Muscle layer of colon (tissue), 2 donors: ENCODE results near the gene KAT7.
A peak's percentile ranks its signal among the peaks of the same experiment; 100 is the strongest.

ENCODE experiments used
- H3K27ac ChIP-seq: one replicate; pipeline ENCODE4 v1.7.0; 2013; ENCODE audit warnings: low read depth, mild to moderate bottlenecking, low read length, moderate library complexity
- H3K27me3 ChIP-seq, 2 donors: one replicate each; pipeline ENCODE4 v1.7.0; 2013; ENCODE audit warnings: low read length in 2 of 2, mild to moderate bottlenecking in 2 of 2; ENCODE audit not compliant: insufficient read depth in 2 of 2, control insufficient read depth in 1 of 2
- H3K36me3 ChIP-seq: one replicate; pipeline ENCODE4 v1.7.0; 2013; ENCODE audit warnings: mild to moderate bottlenecking, low read length; ENCODE audit not compliant: insufficient read depth
- H3K4me1 ChIP-seq: one replicate; pipeline ENCODE4 v1.7.0; 2013; ENCODE audit warnings: mild to moderate bottlenecking, low read length; ENCODE audit not compliant: insufficient read depth
- H3K4me3 ChIP-seq, 2 donors: one replicate each; pipeline ENCODE4 v1.7.0; 2013; ENCODE audit warnings: low read length in 2 of 2, low read depth in 1 of 2, mild to moderate bottlenecking in 1 of 2, moderate library complexity in 1 of 2
- H3K9ac ChIP-seq: one replicate; pipeline ENCODE4 v1.7.0; 2013; ENCODE audit warnings: low read length
- H3K9me3 ChIP-seq: one replicate; pipeline ENCODE4 v1.7.0; 2013; ENCODE audit warnings: mild to moderate bottlenecking, low read length
- donor health status: abdominal sarcoma.
- donor health status: Adenocarcinoma of cecum.

KAT7 gene

DNA sequence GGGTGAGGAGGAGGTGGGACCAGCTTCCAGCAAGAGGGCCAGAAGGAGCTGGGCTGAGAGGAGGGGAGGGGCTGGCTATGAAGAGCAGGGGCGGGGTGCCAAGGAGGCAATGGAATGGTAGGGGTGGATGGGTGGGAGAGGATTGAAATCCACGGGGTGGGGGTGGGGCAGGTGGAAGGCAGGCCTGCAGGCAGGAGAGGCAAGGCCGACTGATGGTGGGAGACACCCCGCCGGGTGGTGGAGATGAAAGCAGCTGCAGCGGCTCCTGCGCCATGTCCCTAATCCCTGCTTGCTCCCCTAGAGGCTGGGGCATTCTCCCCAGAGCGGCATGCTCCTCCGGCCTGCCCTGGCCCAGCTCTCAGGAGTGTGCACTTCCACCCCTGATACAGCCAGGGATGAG is 87.2 kb downstream of the KAT7 start:
- H3K4me3 ChIP-seq: no peak overlapping the region
- no peak overlapping the region for H3K27ac ChIP-seq
- H3K36me3 ChIP-seq: no peaks in the 10 kb centered on the region
- no peak overlapping the region for H3K9ac ChIP-seq
- peaks cover 5% of the 10 kb centered on the region for H3K4me1 ChIP-seq
- no peaks in the 10 kb centered on the region for H3K9me3 ChIP-seq
- peaks cover 12 to 14% of the 10 kb centered on the region in 2 donors for H3K27me3 ChIP-seq

DNA sequence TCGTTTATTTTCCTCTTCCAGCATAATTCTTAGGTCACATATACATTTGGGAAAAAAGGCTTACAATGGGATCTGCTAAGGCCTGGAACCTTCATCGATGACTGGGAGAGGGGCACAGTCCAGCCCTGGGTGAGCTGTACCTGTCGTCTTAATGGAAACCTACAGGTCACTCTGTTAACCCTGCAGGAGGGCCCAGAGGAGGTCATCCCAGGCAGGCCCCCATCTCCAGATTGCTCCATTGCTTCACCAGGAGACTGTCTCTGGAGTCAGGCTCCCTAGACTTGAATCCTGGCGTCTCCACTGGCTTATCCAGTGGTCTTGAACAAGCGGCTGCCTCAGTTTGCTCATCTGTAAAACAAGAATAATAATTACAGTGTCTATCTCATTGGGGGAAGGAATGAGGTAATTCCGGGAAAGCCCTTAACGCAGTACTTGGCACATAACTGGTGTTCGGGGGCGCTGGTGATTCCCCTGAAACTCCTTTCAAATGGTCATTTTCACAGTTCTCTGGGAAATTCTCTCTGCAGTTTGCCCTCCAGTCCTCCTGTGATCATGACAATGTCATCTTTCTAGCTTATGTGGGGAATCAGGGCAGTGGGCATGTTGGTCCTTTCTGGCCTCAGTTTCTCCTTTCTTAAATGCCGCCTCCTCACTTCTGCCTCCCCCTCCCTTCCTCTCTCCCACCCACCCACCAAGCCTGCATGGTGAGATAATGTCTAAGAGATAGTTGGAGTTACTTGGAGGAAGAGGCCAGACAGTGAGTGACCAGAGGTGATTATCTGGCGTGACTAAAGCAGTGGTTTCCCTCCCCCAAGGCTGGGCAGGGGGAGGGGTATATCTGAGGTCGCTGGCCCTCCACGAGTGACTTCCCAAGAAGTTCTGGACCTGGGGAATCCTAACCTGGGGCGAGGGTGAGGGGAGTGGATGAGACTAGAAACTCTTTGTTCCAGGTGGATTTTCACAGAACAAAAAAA is 90.7 kb downstream of the KAT7 start:
- Histone ChIP-seq H3K36me3 (no peaks in the 10 kb centered on the region), H3K9me3 (no peaks in the 10 kb centered on the region), H3K27me3 (peaks cover 21 to 27% of the 10 kb centered on the region in 2 donors), H3K27ac (no peak overlapping the region), H3K4me1 (peaks cover 7% of the 10 kb centered on the region), H3K9ac (no peak overlapping the region), H3K4me3 (no peak overlapping the region)

GRCh38 chr17:49880291-49881053 is 92.0 kb downstream of the KAT7 start:
- no peak overlapping the region for H3K27ac ChIP-seq
- H3K27me3 ChIP-seq: peaks cover 21 to 27% of the 10 kb centered on the region in 2 donors
- no peak overlapping the region for H3K9ac ChIP-seq
- no peaks in the 10 kb centered on the region for H3K9me3 ChIP-seq
- H3K4me1 ChIP-seq: peaks cover 7% of the 10 kb centered on the region
- peak overlapping the region; percentile 2 to 27 for H3K4me3 ChIP-seq
- H3K36me3 ChIP-seq: no peaks in the 10 kb centered on the region

DNA sequence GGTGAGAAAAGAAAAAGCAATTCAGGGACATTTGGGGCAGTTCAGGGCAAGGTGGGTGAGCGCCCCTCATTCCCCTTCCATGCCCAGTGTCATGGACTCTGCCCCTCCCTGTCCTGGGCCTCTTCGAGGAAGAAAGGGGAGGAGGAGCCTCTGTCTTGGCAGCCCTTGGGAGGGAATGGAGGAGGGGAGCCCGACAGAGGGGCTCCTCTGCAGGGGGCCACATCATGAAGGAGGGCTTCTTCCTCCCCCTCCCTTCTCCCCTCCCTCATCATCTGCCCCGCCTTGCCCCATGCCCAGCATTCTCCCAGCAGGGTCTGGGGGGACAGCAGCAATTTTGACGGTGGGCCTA is 92.5 kb downstream of the KAT7 start:
- Histone ChIP-seq H3K9me3 (no peaks in the 10 kb centered on the region), H3K27me3 (peaks cover 21 to 27% of the 10 kb centered on the region in 2 donors), H3K9ac (no peak overlapping the region), H3K27ac (no peak overlapping the region), H3K4me1 (peaks cover 7% of the 10 kb centered on the region), H3K36me3 (no peaks in the 10 kb centered on the region), H3K4me3 (peak overlapping the region in 1 of 2 donors; percentile 27)

- H3K4me3 ChIP-seq: no peak overlapping the region
- H3K36me3 ChIP-seq: no peaks in the 10 kb centered on the region
- H3K27me3 ChIP-seq: peaks cover 21 to 32% of the 10 kb centered on the region in 2 donors
- peaks cover 7% of the 10 kb centered on the region for H3K4me1 ChIP-seq
- no peak overlapping the region for H3K27ac ChIP-seq
- H3K9ac ChIP-seq: no peak overlapping the region
- no peaks in the 10 kb centered on the region for H3K9me3 ChIP-seq
Measured at GRCh38 chr17:49882434-49882833, 94.0 kb downstream of the KAT7 start.
